Mononuclear cell (primary cell): ENCODE results near the gene MKNK2. TPM values are rescaled to one million over a fixed set of nuclear protein-coding genes. Genes with fewer than 3 reads are reported as not detected.

Experiments
- H3K27me3 ChIP-seq: 2 replicates; pipeline ENCODE4 v1.6.0; 2011; ENCODE audit warnings: low read length, control low read depth; ENCODE audit not compliant: insufficient read depth
- H3K4me1 ChIP-seq: 2 replicates; pipeline ENCODE4 v1.5.1; 2011; ENCODE audit warnings: mild to moderate bottlenecking, low read length, control low read depth; ENCODE audit not compliant: insufficient read depth
- H3K4me3 ChIP-seq: 2 replicates; pipeline ENCODE4 v1.5.1; 2011; ENCODE audit warnings: mild to moderate bottlenecking, low read length, moderate library complexity
- H3K9me3 ChIP-seq: 2 replicates; pipeline ENCODE4 v1.5.1; 2011; ENCODE audit warnings: low read depth, mild to moderate bottlenecking, control low read depth, low read length
- total RNA-seq: library from RNA; depleted of rRNA; stranded (reverse); fragments of >200 nt; gene quantifications from one replicate; pipeline ENCODE4 v1.2.3, GENCODE V29; 2012

MKNK2 gene
- total RNA-seq, 1 donor = 163 TPM

DNA sequence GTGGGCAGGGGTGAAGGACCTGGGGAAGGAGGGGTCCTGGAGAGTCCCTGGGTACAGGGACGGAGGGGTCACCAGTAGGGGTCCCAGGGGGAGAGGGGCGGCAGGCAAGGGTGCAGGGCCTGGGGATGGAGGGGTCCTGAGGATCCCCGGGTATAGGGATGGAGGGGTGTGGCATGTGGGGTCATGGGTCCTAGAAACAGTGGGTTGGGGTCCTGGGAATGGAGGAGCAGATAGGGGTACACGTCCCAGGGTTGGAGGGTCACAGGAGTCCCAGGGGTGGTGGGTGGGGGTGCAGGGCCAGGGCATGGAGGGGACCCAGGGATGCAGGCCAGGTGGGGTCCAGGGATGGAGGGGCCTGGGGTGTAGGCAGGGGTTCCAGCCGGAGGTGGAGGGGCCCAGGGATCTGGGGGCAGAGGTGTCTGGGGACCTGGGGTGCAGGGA lies 36.9 kb downstream of the MKNK2 start:
- Histone ChIP-seq H3K27me3 (no peaks in the 10 kb centered on the region), H3K4me3 (no peak overlapping the region), H3K9me3 (no peaks in the 10 kb centered on the region), H3K4me1 (peaks cover 10% of the 10 kb centered on the region)

GRCh38 chr19:2013683-2013961 lies 37.4 kb downstream of the MKNK2 start:
- no peak overlapping the region for H3K4me3 ChIP-seq
- peaks cover 10% of the 10 kb centered on the region for H3K4me1 ChIP-seq
- no peaks in the 10 kb centered on the region for H3K9me3 ChIP-seq
- no peaks in the 10 kb centered on the region for H3K27me3 ChIP-seq

GRCh38 chr19:2012941-2013682 lies 37.9 kb downstream of the MKNK2 start:
- no peaks in the 10 kb centered on the region for H3K27me3 ChIP-seq
- no peak overlapping the region for H3K4me3 ChIP-seq
- H3K4me1 ChIP-seq = peaks cover 10% of the 10 kb centered on the region
- H3K9me3 ChIP-seq = no peaks in the 10 kb centered on the region

GRCh38 chr19:2011169-2011568 lies 39.9 kb downstream of the MKNK2 start:
- H3K9me3 ChIP-seq = no peaks in the 10 kb centered on the region
- H3K27me3 ChIP-seq = no peaks in the 10 kb centered on the region
- H3K4me3 ChIP-seq = no peak overlapping the region
- peaks cover 7% of the 10 kb centered on the region for H3K4me1 ChIP-seq

GRCh38 chr19:2010135-2010668 lies 40.8 kb downstream of the MKNK2 start:
- Histone ChIP-seq H3K4me1 (peaks cover 4% of the 10 kb centered on the region), H3K9me3 (no peaks in the 10 kb centered on the region), H3K4me3 (no peak overlapping the region), H3K27me3 (no peaks in the 10 kb centered on the region)

DNA sequence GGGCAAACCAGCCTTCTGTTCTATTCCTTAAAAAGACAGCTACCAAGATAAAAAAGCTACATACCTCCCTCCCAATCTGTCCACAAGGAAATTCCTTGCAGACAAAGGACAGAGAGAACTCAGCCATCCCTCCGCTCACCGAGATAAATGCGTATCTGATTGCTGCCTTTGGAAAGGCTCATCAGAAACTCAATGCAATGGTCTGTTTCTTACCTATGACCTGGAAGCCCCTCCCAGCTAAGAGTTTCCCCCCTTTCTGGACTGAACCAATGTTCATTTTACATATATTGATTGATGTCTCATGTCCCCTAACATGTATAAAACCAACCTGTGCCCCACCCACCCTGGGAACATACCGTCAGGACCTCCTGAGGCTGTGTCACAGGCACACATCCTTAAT lies 47.2 kb downstream of the MKNK2 start:
- Histone ChIP-seq H3K4me1 (no peaks in the 10 kb centered on the region), H3K27me3 (no peaks in the 10 kb centered on the region), H3K4me3 (no peak overlapping the region), H3K9me3 (no peaks in the 10 kb centered on the region)

- H3K27me3 ChIP-seq = no peaks in the 10 kb centered on the region
- H3K4me3 ChIP-seq = no peak overlapping the region
- H3K9me3 ChIP-seq = no peaks in the 10 kb centered on the region
- no peaks in the 10 kb centered on the region for H3K4me1 ChIP-seq
Measured at GRCh38 chr19:1999856-2000515, 51.1 kb downstream of the MKNK2 start.

DNA sequence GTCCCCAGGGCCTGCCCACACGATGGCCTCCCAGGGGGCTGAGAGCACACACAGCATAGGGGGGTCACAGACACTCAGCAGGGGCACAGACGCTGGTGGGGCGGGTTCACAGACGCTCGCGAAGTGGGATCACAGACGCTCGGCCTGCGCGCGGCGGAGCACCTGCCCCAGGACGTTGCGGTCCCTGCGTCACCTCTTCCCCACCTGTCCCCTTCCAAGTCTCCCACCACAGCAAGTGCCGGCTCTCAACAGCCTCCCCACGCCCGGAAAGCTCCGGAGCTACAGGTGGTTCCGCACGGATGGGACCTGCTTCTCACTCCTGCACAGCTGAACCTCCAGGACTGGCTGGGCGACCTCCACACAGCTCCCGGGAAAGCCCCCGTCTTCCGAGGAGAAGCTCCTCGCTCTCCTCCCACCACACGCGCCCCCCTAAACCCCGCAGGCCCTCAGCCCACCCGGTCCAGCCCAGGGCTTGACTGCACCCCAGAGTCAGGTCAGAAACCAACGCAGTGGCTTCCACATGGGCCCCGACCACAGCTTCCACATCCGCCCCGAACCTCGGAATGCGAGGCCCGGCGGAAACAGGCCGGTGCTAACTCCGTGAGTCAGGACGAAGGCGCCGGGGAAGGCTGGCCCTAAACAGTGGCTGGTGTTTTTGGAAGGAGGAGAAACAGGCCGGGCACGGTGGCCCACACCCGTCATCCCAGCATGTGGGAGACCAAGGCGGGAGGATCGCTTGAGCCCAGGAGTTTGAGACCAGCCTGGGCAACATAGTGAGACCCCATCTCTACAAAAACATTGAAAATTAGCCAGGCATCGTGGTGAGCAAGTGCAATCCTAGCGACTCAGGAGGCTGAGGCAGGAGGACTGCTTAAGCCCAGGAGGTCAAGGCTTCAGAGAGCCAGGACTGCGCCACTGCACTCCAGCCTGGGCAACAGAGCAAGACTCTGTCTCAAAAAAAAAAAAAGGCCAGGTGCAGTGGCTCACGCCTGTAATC lies 52.0 kb downstream of the MKNK2 start:
- no peaks in the 10 kb centered on the region for H3K4me1 ChIP-seq
- H3K4me3 ChIP-seq = no peak overlapping the region

DNA sequence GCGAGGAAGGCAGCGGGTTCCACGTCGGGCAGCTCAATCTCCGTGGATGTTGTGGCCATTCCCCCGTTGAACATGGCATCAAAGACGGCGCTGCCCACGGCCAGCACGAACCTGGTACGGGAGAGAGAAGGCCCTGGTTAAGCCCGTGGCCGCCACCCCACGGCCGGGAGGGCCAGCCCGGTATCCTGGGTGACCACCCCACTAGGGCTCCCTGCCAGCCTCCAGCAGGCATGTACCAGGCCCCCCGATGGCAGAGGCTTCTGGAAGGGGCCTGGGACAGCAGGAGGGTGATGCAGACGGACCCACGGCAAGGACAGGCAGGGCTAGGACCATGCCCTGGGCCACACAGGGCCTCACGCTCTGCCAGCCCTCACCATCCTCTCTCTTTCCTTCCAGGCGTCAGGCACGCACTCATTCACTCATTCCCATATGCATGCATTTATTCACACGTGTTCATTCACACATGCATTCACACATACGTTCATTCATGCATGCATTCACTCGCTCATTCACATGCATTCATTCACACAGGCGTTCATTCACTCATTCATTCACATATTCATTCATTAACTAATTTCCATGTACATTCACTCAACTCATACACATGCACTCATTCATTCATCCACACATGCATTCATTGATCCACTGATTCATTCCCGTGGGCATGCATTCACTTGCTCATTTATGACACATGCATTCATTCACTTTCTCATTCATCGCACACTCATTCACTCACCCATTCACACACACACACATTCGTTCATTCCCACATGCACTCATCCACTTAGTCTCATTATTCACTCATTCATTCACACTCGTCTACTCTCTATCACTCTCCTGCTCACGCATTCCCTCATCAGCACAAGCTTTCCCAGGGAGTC lies 53.5 kb downstream of the MKNK2 start:
- H3K27me3 ChIP-seq = no peaks in the 10 kb centered on the region
- no peaks in the 10 kb centered on the region for H3K9me3 ChIP-seq
- no peak overlapping the region for H3K4me3 ChIP-seq
- no peaks in the 10 kb centered on the region for H3K4me1 ChIP-seq

More for the DNA sequence above, 52.0 kb downstream of the MKNK2 start:
- H3K9me3 ChIP-seq = no peaks in the 10 kb centered on the region
- no peaks in the 10 kb centered on the region for H3K27me3 ChIP-seq

- H3K27me3 ChIP-seq = no peaks in the 10 kb centered on the region
- H3K9me3 ChIP-seq = no peaks in the 10 kb centered on the region
- H3K4me1 ChIP-seq = no peaks in the 10 kb centered on the region
- H3K4me3 ChIP-seq = no peak overlapping the region
Measured at GRCh38 chr19:1992759-1993260, 58.2 kb downstream of the MKNK2 start.

DNA sequence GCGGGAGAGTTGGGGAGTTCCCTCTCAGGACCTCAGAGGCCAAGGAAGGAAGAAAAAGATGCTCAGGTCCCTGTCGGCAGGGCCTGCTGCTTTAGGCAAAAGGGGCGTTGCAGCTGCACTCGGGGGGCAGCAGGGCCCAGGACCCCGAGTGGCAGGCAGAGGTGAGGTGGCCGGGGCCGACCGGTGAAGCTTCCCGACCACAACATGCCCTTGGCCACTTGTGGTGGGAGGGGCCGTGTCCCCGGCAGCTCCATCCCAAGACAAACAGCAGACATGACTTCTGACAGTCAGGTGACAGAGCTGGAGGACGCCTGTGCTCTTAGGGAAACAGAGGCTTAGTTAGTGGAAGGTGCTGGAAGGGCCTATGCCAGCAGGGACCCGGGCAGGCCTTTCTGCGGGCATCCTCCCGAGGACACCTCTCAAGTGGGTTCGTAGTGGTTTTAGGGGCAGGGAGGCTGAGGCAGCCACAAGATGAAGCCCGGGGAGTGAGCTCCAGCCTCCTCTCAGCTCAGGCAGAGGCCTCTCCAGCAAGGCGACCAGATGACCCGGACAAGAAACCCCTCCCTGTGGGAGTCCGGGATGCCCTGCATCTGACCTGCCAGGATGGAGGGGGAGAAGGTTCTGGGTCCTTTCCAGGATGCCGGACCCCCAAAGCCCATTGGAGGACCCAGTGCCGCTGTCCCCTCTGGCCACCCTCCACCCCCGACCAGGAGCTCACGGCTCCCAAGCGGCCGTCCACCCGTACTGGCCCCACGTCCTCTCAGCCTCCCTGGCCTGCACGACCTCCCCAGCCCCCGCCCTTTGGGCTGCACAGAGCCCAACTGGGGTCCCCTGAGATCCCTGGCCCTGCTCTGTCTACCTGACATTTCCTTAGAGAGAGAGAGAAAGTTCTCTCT lies 59.8 kb downstream of the MKNK2 start:
- Histone ChIP-seq H3K4me3 (no peak overlapping the region), H3K9me3 (no peaks in the 10 kb centered on the region), H3K27me3 (no peaks in the 10 kb centered on the region), H3K4me1 (no peaks in the 10 kb centered on the region)

DNA sequence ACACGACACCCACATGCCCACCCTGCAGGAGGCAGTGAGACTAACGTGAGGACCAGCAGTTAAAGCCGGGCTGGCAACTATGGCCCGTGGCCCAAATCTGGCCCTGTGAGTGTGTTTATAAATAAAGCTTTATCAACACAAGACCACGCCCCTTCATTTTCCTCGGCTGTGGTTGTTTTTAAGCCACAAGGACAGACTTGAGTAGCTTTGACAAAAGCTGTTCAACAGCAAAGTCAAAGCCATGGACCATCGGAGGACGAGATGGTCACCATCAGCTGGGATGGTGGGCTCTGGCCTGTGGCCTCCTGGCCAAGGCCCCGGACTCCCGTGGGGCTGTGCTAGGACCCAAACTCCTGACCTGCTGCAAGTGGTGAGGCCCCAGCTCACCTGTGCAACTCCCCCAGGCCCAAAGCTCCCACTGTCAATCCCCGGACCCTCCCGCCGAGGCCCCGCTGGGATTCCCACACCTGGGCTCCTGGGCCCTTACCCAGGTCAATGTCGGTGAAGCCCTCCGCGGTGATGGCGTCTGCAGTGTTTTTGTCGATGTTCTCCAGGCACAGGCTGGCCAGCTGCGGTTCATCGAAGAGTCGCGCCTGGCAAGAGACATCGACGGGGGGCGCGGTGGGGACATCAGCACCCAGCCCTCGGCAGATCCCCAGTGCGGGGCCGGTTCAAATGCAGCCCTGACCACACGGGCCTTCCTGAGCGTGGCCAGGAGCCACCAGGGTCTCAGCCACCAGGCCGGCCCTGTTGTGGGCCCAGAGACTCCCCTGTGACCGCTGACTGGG lies 60.6 kb downstream of the MKNK2 start:
- Histone ChIP-seq H3K9me3 (no peaks in the 10 kb centered on the region), H3K27me3 (no peaks in the 10 kb centered on the region), H3K4me1 (no peaks in the 10 kb centered on the region), H3K4me3 (no peak overlapping the region)
